RPMI8226 (cell line): ENCODE measurements around the gene SLC25A41.
A peak's percentile ranks its signal among the peaks of the same experiment; 100 is the strongest.
"Not testable (repeated sequence)": the region's sequence is repeated elsewhere in the genome, so short reads cannot be mapped to it uniquely, and the experiment has no call there.

Experiments
- DNase-seq: peaks from one replicate; pipeline ENCODE4 v3.0.0-alpha.2; 2015

The SLC25A41 gene

GRCh38 chr19:6402837-6403608 lies 30.5 kb downstream of the SLC25A41 start:
- no peak for DNase-seq

DNA sequence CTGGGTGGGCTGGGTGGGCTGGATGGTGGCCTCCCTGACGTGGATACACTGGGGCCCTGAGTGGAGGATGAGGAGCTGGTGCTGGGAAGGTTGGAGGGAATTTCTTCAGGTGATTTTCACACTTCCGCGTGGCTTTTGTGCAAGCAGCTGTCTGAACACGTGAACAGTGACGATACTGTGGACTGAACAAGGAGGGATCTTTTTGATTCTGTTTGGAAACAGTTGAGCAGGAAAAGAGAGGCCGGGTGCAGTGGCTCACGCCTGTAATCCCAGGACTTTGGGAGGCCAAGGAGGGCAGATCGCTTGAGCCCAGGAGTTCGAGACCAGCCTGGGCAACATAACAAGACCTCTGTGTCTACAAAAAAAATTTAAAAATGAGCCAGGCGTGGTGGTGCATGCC lies 31.5 kb downstream of the SLC25A41 start:
- DNase-seq: no peak

DNA sequence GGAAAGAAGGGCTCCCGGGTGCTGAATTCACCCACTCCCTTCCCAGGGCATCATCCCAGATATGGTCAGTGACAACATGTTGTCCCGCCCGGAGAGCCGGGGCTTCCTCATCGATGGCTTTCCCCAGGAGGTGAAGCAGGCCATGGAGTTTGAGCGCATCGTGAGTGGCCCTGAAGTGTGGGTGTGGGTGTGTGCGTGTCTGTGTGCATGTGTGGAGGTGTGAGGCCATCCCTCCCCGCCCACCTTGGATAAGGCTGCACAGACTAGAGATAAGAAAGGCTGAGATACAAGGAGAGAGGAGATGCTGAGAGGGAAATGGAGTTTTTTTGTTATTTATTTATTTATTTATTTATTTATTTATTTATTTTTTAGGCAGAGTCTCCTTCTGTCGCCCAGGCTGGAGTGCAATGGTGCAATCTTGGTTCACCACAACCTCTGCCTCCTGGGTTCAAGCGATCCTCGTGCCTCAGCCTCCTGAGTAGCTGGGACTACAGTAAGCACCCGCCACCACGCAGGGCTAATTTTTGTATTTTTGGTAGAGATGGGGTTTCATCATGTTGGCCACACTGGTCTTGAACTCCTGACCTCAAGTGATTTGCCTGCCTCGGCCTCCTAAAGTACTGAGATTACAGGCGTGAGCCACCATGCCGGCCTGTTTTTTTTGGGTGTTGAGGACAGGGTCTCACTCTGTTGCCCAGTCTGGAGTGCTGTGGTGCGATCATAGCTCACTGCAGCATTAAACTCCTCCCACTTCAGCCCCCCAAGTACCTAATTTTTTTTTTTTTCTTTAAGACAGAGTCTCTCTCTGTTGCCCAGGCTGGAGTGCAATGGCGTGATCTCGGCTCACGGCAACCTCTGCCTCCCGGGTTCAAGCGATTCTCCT lies 33.3 kb downstream of the SLC25A41 start:
- DNase-seq: not testable (repeated sequence)

GRCh38 chr19:6396305-6396704 lies 37.3 kb downstream of the SLC25A41 start:
- no peak for DNase-seq

- no peak for DNase-seq
Observed at GRCh38 chr19:6394831-6395230, 38.7 kb downstream of the SLC25A41 start.

- peak; percentile 51 for DNase-seq
Observed at GRCh38 chr19:6393983-6394412, 39.6 kb downstream of the SLC25A41 start.

- DNase-seq: peak; percentile 92
Observed at GRCh38 chr19:6393074-6393982, 40.2 kb downstream of the SLC25A41 start, which contains the start of gene GTF2F1. TSS of gene GTF2F1 (minus strand) at chr19:6393164. CDS start at chr19:6392995, 169 bp downstream.

DNA sequence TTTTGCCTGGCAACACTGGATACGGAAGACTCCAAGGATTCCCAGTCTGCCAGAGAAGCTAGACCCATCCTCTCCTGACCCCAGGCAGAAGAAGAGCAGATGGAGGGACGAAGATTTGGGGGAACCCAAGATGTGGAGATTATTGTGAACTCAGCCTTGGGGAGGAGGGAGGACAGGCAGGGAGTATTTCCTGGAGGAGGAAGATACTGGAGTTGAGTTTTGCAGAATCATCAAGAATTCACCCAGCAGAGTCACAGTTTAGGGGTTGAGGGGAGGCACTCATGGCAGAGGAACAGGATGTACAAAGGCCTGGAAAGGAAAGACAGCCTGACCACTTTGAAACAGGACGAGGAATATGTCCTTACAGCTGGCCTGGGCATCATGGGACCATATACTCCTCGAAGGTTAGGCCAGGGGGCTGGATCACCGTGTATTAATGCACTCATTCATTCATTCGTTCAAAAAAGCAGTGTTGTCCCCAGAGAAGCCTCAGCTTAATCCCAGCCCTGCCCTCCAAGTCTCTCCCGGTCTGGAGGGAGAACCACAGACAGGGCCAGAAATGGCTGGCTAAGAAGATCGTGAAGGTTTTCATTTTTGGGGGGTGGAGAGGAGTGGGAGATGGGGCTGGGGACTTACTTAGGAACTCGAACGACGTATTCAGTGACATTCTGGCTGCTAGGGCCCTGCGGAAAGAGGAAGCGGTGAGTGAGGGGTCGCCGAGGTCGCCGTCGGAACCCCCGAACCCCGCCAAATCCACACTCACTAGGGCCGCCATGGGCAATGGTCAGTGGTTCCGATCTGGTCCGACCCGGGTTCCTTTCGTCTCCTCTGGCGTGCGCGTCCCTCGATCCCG lies 41.1 kb downstream of the SLC25A41 start:
- DNase-seq: no peak

GRCh38 chr19:6387372-6387771 lies 46.2 kb downstream of the SLC25A41 start:
- no peak for DNase-seq

GRCh38 chr19:6384381-6384780 lies 49.2 kb downstream of the SLC25A41 start:
- DNase-seq: no peak

GRCh38 chr19:6383188-6383587 lies 50.4 kb downstream of the SLC25A41 start:
- DNase-seq: no peak

DNA sequence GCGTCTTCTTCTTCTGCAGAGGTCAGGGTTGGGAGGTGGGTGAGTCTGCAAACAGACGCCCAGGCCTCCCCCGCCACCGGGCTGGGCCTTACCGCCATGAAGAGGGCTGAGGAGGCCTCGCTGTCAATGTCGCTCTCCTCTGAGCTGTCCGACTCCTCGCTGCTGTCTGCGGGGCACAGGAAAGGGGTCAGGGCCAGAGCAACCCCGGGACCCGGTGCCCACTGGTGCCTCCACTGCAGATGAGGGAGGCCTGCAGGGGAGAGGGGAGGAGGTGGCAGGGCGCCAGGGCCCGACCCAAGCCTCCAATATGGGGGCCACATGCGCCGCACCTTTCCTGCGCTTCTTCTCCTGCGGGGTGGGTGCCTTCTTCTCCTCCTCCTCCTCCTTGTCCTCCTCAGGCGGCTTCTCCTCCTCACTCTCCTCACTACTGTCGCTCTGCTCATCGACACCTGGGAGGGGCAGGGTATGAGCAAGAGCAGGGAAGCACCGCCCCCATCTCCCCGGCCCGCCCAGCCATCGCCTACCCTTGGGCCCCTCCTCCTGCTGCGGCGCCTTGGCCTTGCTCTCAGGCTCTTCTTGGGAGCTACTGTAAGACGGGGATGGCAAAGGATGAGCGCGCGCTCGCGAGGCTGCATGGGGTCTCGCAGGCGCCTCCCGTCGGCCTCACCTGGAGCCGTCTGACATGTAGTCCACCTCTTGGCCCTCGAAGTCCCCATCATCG lies 52.4 kb downstream of the SLC25A41 start:
- no peak for DNase-seq

DNA sequence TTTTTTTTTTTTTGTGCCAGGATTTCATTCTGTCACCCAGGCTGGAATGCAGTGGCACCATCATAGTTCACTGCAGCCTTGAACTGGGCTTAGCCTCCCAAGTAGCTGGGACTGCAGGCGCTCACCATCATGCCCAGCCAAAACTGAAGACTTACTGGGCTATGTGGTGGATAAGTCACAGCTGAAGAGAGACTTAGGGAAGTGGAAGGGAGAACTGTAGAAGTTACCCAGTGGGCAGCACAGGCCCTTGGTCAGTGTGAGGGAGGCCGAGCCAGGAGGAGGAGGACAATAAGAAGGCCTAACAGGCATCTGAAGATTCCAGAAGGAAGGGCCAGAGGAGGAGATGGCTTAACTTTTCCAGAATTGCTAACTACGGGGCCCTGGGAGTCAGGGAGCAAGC lies 53.8 kb downstream of the SLC25A41 start:
- no peak for DNase-seq

DNA sequence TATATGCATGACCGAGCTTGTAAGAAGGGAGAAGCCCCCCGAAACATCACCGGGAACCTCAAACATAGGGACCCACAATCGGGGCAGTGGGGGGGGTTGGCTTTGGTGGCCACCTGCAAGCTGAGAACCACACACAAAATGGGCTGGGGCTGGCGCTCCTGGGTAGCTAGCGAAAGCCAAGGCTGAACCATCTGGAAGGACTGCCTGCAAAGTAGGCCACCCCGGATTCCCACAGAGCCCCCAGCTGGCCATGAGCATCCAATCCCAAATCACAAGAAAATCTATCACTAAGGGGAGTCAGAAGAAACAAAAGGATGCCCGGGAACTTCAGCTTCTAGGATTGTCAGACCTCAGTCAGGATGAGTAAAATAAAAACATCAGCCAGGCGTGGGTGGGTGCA lies 55.1 kb downstream of the SLC25A41 start:
- DNase-seq: no peak

DNA sequence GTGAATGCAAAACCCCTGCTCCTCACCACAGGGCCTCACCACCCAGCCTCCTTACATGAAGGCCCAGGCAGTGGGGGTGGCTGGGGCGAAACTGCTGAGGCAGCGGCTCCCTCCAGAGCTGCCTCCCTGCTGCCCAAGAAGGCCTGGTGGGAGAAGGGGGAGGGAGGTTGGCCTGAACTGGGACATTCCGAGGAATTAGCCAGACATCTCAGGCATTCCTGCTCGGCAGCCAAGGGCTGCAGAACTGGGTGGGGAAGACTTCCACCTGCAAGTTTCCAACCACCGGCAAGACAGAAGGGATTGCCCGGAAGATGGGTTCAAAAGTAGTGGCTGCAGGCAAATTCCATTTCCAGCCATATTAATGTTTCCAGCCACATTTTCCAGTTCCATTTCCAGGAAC lies 55.5 kb downstream of the SLC25A41 start:
- no peak for DNase-seq

DNA sequence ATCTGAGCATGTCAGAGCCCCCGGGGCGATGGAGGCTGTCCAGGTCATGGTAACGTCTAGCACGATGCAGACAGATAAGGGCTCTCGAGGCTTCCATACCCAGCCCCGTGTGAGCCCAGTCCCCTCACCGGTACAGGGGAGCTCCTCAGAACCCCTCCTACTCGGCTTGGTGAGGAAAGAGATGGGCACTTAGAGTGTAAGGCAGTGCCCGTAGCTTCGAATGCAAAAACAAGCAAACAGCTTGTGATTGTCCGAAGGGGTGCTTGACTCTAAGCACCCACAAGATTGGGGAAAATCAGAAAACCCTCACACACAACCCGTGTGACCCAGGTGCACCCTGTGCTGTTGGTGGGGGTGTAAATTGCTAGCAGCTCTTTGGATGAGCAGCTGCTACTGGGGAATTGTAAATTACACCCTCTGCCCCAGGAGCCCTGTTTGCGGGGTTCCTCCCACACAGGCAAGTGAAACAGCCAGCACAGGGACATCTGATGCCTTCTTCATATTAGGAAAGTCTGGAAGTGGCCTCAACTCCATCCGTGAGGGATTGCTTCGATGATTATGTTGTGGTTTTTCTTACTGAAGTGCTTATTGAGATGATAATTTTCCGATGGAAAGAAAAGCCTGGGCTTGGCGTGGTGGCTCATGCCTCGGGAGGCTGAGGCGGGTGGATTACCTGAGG lies 56.9 kb downstream of the SLC25A41 start:
- DNase-seq: no peak
